ENCODE results near the gene EHMT1. TPM values are rescaled to one million over a fixed set of nuclear protein-coding genes. Genes with fewer than 3 reads are reported as not detected.
"Not testable (repeated sequence)": the region's sequence is repeated elsewhere in the genome, so short reads cannot be mapped to it uniquely, and the experiment has no call there.

The EHMT1 gene
- total and polyA plus RNA-seq, 4 donors, result 14.7 to 85.8 (median 51.0) TPM

- intact Hi-C loops (cut with DNase I), result no loop called here
- no peak overlapping the region for H3K4me3 ChIP-seq (ENCODE audit: low read length in 2 of 2)
- H3K4me1 ChIP-seq (ENCODE audit: control insufficient read depth in 1 of 2, insufficient read depth in 2 of 2, low read length in 2 of 2), result no peaks in the 10 kb centered on the region
- WGBS, 2 donors, result 46 to 64% methylated on average over 47 of the region's 47 CpGs
- no peaks in the 10 kb centered on the region for H3K27me3 ChIP-seq (ENCODE audit: control insufficient read depth in 1 of 2, insufficient read depth in 2 of 2, low read length in 1 of 2)
- no peaks in the 10 kb centered on the region for H3K36me3 ChIP-seq (ENCODE audit: control insufficient read depth in 1 of 2, insufficient read depth in 2 of 2, low read length in 1 of 2)
- H3K27ac ChIP-seq (ENCODE audit: low read depth in 1 of 2, low read length in 2 of 2), result no peak overlapping the region
- no peak for ATAC-seq (ENCODE audit: low FRiP score)
- DNase-seq, result peak in 1 of 2 donors; percentile 65
- peaks cover 3% of the 10 kb centered on the region for H3K9me3 ChIP-seq (ENCODE audit: control insufficient read depth, low read length)
Observed at GRCh38 chr9:137876781-137877386, 258.1 kb downstream of the EHMT1 start.

- ATAC-seq (ENCODE audit: low FRiP score); DNase-seq; H3K4me1 ChIP-seq (ENCODE audit: control insufficient read depth in 1 of 2, insufficient read depth in 2 of 2, low read length in 2 of 2); H3K36me3 ChIP-seq (ENCODE audit: control insufficient read depth in 1 of 2, insufficient read depth in 2 of 2, low read length in 1 of 2); H3K9me3 ChIP-seq (ENCODE audit: control insufficient read depth, low read length); H3K27me3 ChIP-seq (ENCODE audit: control insufficient read depth in 1 of 2, insufficient read depth in 2 of 2, low read length in 1 of 2); intact Hi-C loops (cut with DNase I); H3K27ac ChIP-seq (ENCODE audit: low read depth in 1 of 2, low read length in 2 of 2): not testable (repeated sequence)
- H3K4me3 ChIP-seq (ENCODE audit: low read length in 2 of 2), result peak within 1 kb of the TSS in 1 of 2 donors; percentile 10
- 4% methylated on average over 22 to 94 of the region's 95 CpGs for WGBS, 2 donors
Observed at GRCh38 chr9:137877506-137878122, 258.8 kb downstream of the EHMT1 start, which contains the start of gene CACNA1B. Gene CACNA1B, plus strand, starts transcription at chr9:137877782. Its CDS starts 152 bp downstream, at chr9:137877934.

GRCh38 chr9:137878146-137878941 lies 259.5 kb downstream of the EHMT1 start:
- Histone ChIP-seq H3K9me3 (ENCODE audit: control insufficient read depth, low read length) (peaks cover 3% of the 10 kb centered on the region), H3K27me3 (ENCODE audit: control insufficient read depth in 1 of 2, insufficient read depth in 2 of 2, low read length in 1 of 2) (no peaks in the 10 kb centered on the region), H3K36me3 (ENCODE audit: control insufficient read depth in 1 of 2, insufficient read depth in 2 of 2, low read length in 1 of 2) (no peaks in the 10 kb centered on the region), H3K4me3 (ENCODE audit: low read length in 2 of 2) (peak overlapping the region in 1 of 2 donors; percentile 10), H3K4me1 (ENCODE audit: control insufficient read depth in 1 of 2, insufficient read depth in 2 of 2, low read length in 2 of 2) (no peaks in the 10 kb centered on the region), H3K27ac (ENCODE audit: low read depth in 1 of 2, low read length in 2 of 2) (no peak overlapping the region)
- 2% methylated on average over 56 to 101 of the region's 101 CpGs for WGBS, 2 donors
- intact Hi-C loops (cut with DNase I), result no loop called here
- ATAC-seq (ENCODE audit: low FRiP score) (no peak), DNase-seq (peak in 1 of 2 donors; percentile 66)

- Histone ChIP-seq H3K4me3 (ENCODE audit: low read length in 2 of 2) (no peak overlapping the region), H3K36me3 (ENCODE audit: control insufficient read depth in 1 of 2, insufficient read depth in 2 of 2, low read length in 1 of 2) (no peaks in the 10 kb centered on the region), H3K9me3 (ENCODE audit: control insufficient read depth, low read length) (peaks cover 3% of the 10 kb centered on the region), H3K27me3 (ENCODE audit: control insufficient read depth in 1 of 2, insufficient read depth in 2 of 2, low read length in 1 of 2) (no peaks in the 10 kb centered on the region), H3K4me1 (ENCODE audit: control insufficient read depth in 1 of 2, insufficient read depth in 2 of 2, low read length in 2 of 2) (no peaks in the 10 kb centered on the region), H3K27ac (ENCODE audit: low read depth in 1 of 2, low read length in 2 of 2) (no peak overlapping the region)
- ATAC-seq (ENCODE audit: low FRiP score) (no peak), DNase-seq (peak in 1 of 2 donors; percentile 55)
- WGBS, 2 donors, result 79% methylated on average over 20 of the region's 20 CpGs
- intact Hi-C loops (cut with DNase I), result no loop called here
Observed at GRCh38 chr9:137879052-137879451, 260.2 kb downstream of the EHMT1 start.

- H3K4me1 ChIP-seq (ENCODE audit: control insufficient read depth in 1 of 2, insufficient read depth in 2 of 2, low read length in 2 of 2), result no peaks in the 10 kb centered on the region
- H3K36me3 ChIP-seq (ENCODE audit: control insufficient read depth in 1 of 2, insufficient read depth in 2 of 2, low read length in 1 of 2), result no peaks in the 10 kb centered on the region
- intact Hi-C loops (cut with DNase I), result no loop called here
- no peaks in the 10 kb centered on the region for H3K27me3 ChIP-seq (ENCODE audit: control insufficient read depth in 1 of 2, insufficient read depth in 2 of 2, low read length in 1 of 2)
- DNase-seq (no peak), ATAC-seq (ENCODE audit: low FRiP score) (no peak)
- H3K27ac ChIP-seq (ENCODE audit: low read depth in 1 of 2, low read length in 2 of 2), result no peak overlapping the region
- WGBS, 2 donors, result 85 to 87% methylated on average over 7 to 8 of the region's 8 CpGs
- H3K9me3 ChIP-seq (ENCODE audit: control insufficient read depth, low read length), result peaks cover 3% of the 10 kb centered on the region
- no peak overlapping the region for H3K4me3 ChIP-seq (ENCODE audit: low read length in 2 of 2)
Observed at GRCh38 chr9:137879566-137880150, 260.9 kb downstream of the EHMT1 start.

GRCh38 chr9:137880160-137880975 lies 261.6 kb downstream of the EHMT1 start:
- H3K27me3 ChIP-seq (ENCODE audit: control insufficient read depth in 1 of 2, insufficient read depth in 2 of 2, low read length in 1 of 2), result no peaks in the 10 kb centered on the region
- H3K4me1 ChIP-seq (ENCODE audit: control insufficient read depth in 1 of 2, insufficient read depth in 2 of 2, low read length in 2 of 2), result no peaks in the 10 kb centered on the region
- no peak overlapping the region for H3K4me3 ChIP-seq (ENCODE audit: low read length in 2 of 2)
- ATAC-seq (ENCODE audit: low FRiP score), result no peak
- no peak overlapping the region for H3K27ac ChIP-seq (ENCODE audit: low read depth in 1 of 2, low read length in 2 of 2)
- intact Hi-C loops (cut with DNase I), result no loop called here
- WGBS, 2 donors, result 78 to 79% methylated on average over 16 of the region's 16 CpGs
- H3K9me3 ChIP-seq (ENCODE audit: control insufficient read depth, low read length), result peaks cover 3% of the 10 kb centered on the region
- no peaks in the 10 kb centered on the region for H3K36me3 ChIP-seq (ENCODE audit: control insufficient read depth in 1 of 2, insufficient read depth in 2 of 2, low read length in 1 of 2)
- DNase-seq, result no peak

- intact Hi-C loops (cut with DNase I), result no loop called here
- H3K36me3 ChIP-seq (ENCODE audit: control insufficient read depth in 1 of 2, insufficient read depth in 2 of 2, low read length in 1 of 2), result no peaks in the 10 kb centered on the region
- no peak for ATAC-seq (ENCODE audit: low FRiP score)
- no peaks in the 10 kb centered on the region for H3K27me3 ChIP-seq (ENCODE audit: control insufficient read depth in 1 of 2, insufficient read depth in 2 of 2, low read length in 1 of 2)
- DNase-seq, result no peak
- H3K27ac ChIP-seq (ENCODE audit: low read depth in 1 of 2, low read length in 2 of 2), result no peak overlapping the region
- no peaks in the 10 kb centered on the region for H3K4me1 ChIP-seq (ENCODE audit: control insufficient read depth in 1 of 2, insufficient read depth in 2 of 2, low read length in 2 of 2)
- 80 to 81% methylated on average over 10 of the region's 10 CpGs for WGBS, 2 donors
- no peak overlapping the region for H3K4me3 ChIP-seq (ENCODE audit: low read length in 2 of 2)
- peaks cover 3% of the 10 kb centered on the region for H3K9me3 ChIP-seq (ENCODE audit: control insufficient read depth, low read length)
Observed at GRCh38 chr9:137880976-137881530, 262.2 kb downstream of the EHMT1 start.
